Measurements from ENCODE around the gene VTI1A.
"Not testable (repeated sequence)": the region's sequence is repeated elsewhere in the genome, so short reads cannot be mapped to it uniquely, and the experiment has no call there.

Gene VTI1A

GRCh38 chr10:112536663-112537062 is 89.6 kb downstream of the VTI1A start:
- Histone ChIP-seq H3K27ac (no peak overlapping the region), H3K27me3 (ENCODE audit: insufficient read depth, low read depth) (no peaks in the 10 kb centered on the region), H3K4me1 (ENCODE audit: low read depth, poor library complexity, severe bottlenecking) (peaks cover 52% of the 10 kb centered on the region), H3K79me2 (ENCODE audit: insufficient read depth, low read depth) (no peaks in the 10 kb centered on the region), H3K4me3 (IDR thresholded peaks at IDR 0.05; ENCODE audit: insufficient read depth, low read depth, low read length) (no peak overlapping the region), H2AFZ (ENCODE audit: low read depth) (no peak overlapping the region), H3K4me2 (no peak overlapping the region), H3K36me3 (ENCODE audit: insufficient read depth) (no peaks in the 10 kb centered on the region), H3K9ac (no peak overlapping the region), H4K20me1 (ENCODE audit: insufficient read depth) (no peaks in the 10 kb centered on the region)
- TF ChIP-seq, protein P1, sequence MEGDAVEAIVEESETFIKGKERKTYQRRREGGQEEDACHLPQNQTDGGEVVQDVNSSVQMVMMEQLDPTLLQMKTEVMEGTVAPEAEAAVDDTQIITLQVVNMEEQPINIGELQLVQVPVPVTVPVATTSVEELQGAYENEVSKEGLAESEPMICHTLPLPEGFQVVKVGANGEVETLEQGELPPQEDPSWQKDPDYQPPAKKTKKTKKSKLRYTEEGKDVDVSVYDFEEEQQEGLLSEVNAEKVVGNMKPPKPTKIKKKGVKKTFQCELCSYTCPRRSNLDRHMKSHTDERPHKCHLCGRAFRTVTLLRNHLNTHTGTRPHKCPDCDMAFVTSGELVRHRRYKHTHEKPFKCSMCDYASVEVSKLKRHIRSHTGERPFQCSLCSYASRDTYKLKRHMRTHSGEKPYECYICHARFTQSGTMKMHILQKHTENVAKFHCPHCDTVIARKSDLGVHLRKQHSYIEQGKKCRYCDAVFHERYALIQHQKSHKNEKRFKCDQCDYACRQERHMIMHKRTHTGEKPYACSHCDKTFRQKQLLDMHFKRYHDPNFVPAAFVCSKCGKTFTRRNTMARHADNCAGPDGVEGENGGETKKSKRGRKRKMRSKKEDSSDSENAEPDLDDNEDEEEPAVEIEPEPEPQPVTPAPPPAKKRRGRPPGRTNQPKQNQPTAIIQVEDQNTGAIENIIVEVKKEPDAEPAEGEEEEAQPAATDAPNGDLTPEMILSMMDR (conservative IDR thresholded peaks at IDR 0.05; ENCODE audit: low read depth, low read length), result no peak

GRCh38 chr10:112538168-112538567 is 91.2 kb downstream of the VTI1A start:
- H4K20me1 ChIP-seq (ENCODE audit: insufficient read depth), result no peaks in the 10 kb centered on the region
- no peak overlapping the region for H3K9ac ChIP-seq
- no peaks in the 10 kb centered on the region for H3K79me2 ChIP-seq (ENCODE audit: insufficient read depth, low read depth)
- no peak overlapping the region for H3K27ac ChIP-seq
- no peaks in the 10 kb centered on the region for H3K27me3 ChIP-seq (ENCODE audit: insufficient read depth, low read depth)
- no peak overlapping the region for H3K4me2 ChIP-seq
- H2AFZ ChIP-seq (ENCODE audit: low read depth), result no peak overlapping the region
- no peak overlapping the region for H3K4me3 ChIP-seq (IDR thresholded peaks at IDR 0.05; ENCODE audit: insufficient read depth, low read depth, low read length)
- TF ChIP-seq, protein P1 (conservative IDR thresholded peaks at IDR 0.05; ENCODE audit: low read depth, low read length), result no peak
- H3K36me3 ChIP-seq (ENCODE audit: insufficient read depth), result no peaks in the 10 kb centered on the region
- peaks cover 37% of the 10 kb centered on the region for H3K4me1 ChIP-seq (ENCODE audit: low read depth, poor library complexity, severe bottlenecking)

DNA sequence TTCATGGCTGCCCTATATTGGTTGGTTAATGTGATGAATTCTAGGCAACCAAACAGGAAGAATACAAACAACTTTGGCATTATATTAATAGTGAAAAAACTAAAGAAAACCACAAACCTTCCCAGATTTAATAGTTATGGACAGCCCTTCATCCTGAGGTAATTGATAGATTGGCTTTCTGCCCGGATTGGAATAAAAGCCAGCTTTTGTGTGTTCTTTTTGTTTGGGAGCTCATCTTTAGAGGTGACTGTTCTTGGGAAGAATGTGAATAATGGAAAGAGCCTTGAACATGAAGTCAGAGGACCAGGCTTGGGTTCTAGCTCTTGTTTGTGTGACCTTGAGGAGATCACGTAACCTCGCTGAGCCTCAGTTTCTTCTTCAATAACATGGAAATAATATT is 92.3 kb downstream of the VTI1A start:
- H3K79me2 ChIP-seq (ENCODE audit: insufficient read depth, low read depth), result no peaks in the 10 kb centered on the region
- no peaks in the 10 kb centered on the region for H3K36me3 ChIP-seq (ENCODE audit: insufficient read depth)
- no peaks in the 10 kb centered on the region for H4K20me1 ChIP-seq (ENCODE audit: insufficient read depth)
- TF ChIP-seq, protein P1 (conservative IDR thresholded peaks at IDR 0.05; ENCODE audit: low read depth, low read length), result no peak
- H2AFZ ChIP-seq (ENCODE audit: low read depth), result no peak overlapping the region
- no peak overlapping the region for H3K27ac ChIP-seq
- H3K4me3 ChIP-seq (IDR thresholded peaks at IDR 0.05; ENCODE audit: insufficient read depth, low read depth, low read length), result no peak overlapping the region
- peaks cover 25% of the 10 kb centered on the region for H3K4me1 ChIP-seq (ENCODE audit: low read depth, poor library complexity, severe bottlenecking)
- H3K27me3 ChIP-seq (ENCODE audit: insufficient read depth, low read depth), result no peaks in the 10 kb centered on the region
- no peak overlapping the region for H3K9ac ChIP-seq
- H3K4me2 ChIP-seq, result no peak overlapping the region

DNA sequence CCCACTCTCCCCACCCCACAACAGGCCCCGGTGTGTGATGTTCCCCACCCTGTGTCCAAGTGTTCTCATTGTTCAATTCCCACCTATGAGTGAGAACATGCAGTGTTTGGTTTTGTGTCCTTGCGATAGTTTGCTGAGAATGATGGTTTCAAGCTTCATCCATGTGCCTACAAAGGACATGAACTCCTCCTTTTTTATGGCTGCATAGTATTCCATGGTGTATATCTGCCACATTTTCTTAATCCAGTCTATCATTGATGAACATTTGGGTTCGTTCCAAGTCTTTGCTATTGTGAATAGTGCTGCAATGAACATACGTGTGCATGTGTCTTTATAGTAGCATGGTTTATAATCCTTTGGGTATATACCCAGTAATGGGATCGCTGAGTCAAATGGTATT is 95.8 kb downstream of the VTI1A start:
- not testable (repeated sequence) for H4K20me1 ChIP-seq (ENCODE audit: insufficient read depth); H3K79me2 ChIP-seq (ENCODE audit: insufficient read depth, low read depth); H3K4me2 ChIP-seq; H3K9ac ChIP-seq; H3K4me1 ChIP-seq (ENCODE audit: low read depth, poor library complexity, severe bottlenecking); H3K36me3 ChIP-seq (ENCODE audit: insufficient read depth); H3K4me3 ChIP-seq (IDR thresholded peaks at IDR 0.05; ENCODE audit: insufficient read depth, low read depth, low read length); H3K27ac ChIP-seq; H3K27me3 ChIP-seq (ENCODE audit: insufficient read depth, low read depth); H2AFZ ChIP-seq (ENCODE audit: low read depth)

DNA sequence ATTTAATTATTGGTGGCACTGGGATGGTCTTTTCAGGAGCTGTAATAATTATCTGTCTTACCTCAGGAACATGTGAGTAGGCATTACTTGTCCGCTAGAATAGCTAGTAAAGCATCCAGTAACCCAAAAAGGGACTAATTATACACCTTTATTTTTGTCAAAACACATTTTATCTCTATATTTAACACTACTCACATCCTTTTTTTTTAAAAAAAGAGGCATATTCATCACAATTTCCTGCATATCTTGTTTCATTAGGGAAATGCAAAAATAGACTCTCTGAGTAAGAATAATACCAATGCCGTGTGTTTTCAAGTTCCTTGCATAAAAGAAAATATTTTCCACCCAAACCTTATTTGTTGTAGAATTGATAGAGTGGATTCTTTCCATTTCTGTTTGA is 99.5 kb downstream of the VTI1A start:
- Histone ChIP-seq H3K9ac (no peak overlapping the region), H3K4me3 (IDR thresholded peaks at IDR 0.05; ENCODE audit: insufficient read depth, low read depth, low read length) (no peak overlapping the region), H4K20me1 (ENCODE audit: insufficient read depth) (no peaks in the 10 kb centered on the region), H3K27ac (no peak overlapping the region), H3K4me2 (no peak overlapping the region), H3K4me1 (ENCODE audit: low read depth, poor library complexity, severe bottlenecking) (no peaks in the 10 kb centered on the region), H2AFZ (ENCODE audit: low read depth) (no peak overlapping the region), H3K79me2 (ENCODE audit: insufficient read depth, low read depth) (no peaks in the 10 kb centered on the region), H3K36me3 (ENCODE audit: insufficient read depth) (no peaks in the 10 kb centered on the region), H3K27me3 (ENCODE audit: insufficient read depth, low read depth) (no peaks in the 10 kb centered on the region)
- TF ChIP-seq, protein P1 (conservative IDR thresholded peaks at IDR 0.05; ENCODE audit: low read depth, low read length), result no peak
